AG04449 (cell line): ENCODE results near the gene SLC27A4.
A peak's percentile ranks its signal among the peaks of the same experiment; 100 is the strongest.

Source experiments
- CTCF ChIA-PET: fragments of 350-600 bp; formaldehyde crosslinking; extraction: SDS; loops from one replicate; lab custom pipeline; 2021; ENCODE audit warnings: antibody characterized with exemption; lab: Yijun Ruan, JAX
- POLR2A ChIA-PET: fragments of 400-600, 350-600 bp; formaldehyde crosslinking; extraction: SDS; loops from one replicate; lab custom pipeline; 2020; ENCODE audit warnings: antibody characterized with exemption, inconsistent platforms; lab: Yijun Ruan, JAX
- DNase-seq: peaks from one replicate; pipeline ENCODE4 v3.0.0-alpha.2; 2010; ENCODE audit warnings: low read depth, low spot score
- H3K4me3 ChIP-seq: 2 replicates; pipeline ENCODE4 v1.5.1; 2011; ENCODE audit warnings: low read depth, mild to moderate bottlenecking, control low read depth, low read length
- TF ChIP-seq, protein P1 (sequence below): IDR thresholded peaks from one replicate; pipeline ENCODE4 v1.5.1; 2011; ENCODE audit warnings: mild to moderate bottlenecking, moderate library complexity, low read length, control low read depth, inconsistent platforms; ENCODE audit not compliant: insufficient read depth; ENCODE audit errors: missing control alignments

SLC27A4 gene

GRCh38 chr9:128361986-128362646, 21.8 kb downstream of the SLC27A4 start:
- DNase-seq = peak; percentile 36
- POLR2A ChIA-PET = interaction anchor here (0.7 to 3.3 kb wide), 5 partner anchors 9 to 168 kb away, joined by 3 to 23 read pairs (median 5); partner anchors contain the start of genes CERCAM, GOLGA2, SWI5 and URM1
- CTCF ChIA-PET = interaction anchor here (0.7 to 6.6 kb wide), 52 partner anchors 8 to 340 kb away, joined by 3 to 80 read pairs (median 4); partner anchors contain the start of genes CERCAM, PKN3 and URM1
- TF ChIP-seq, protein P1, sequence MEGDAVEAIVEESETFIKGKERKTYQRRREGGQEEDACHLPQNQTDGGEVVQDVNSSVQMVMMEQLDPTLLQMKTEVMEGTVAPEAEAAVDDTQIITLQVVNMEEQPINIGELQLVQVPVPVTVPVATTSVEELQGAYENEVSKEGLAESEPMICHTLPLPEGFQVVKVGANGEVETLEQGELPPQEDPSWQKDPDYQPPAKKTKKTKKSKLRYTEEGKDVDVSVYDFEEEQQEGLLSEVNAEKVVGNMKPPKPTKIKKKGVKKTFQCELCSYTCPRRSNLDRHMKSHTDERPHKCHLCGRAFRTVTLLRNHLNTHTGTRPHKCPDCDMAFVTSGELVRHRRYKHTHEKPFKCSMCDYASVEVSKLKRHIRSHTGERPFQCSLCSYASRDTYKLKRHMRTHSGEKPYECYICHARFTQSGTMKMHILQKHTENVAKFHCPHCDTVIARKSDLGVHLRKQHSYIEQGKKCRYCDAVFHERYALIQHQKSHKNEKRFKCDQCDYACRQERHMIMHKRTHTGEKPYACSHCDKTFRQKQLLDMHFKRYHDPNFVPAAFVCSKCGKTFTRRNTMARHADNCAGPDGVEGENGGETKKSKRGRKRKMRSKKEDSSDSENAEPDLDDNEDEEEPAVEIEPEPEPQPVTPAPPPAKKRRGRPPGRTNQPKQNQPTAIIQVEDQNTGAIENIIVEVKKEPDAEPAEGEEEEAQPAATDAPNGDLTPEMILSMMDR = peak; percentile 90
- peak overlapping the region; percentile 58 for H3K4me3 ChIP-seq

GRCh38 chr9:128362774-128363173, 22.4 kb downstream of the SLC27A4 start:
- no peak for DNase-seq
- ChIA-PET POLR2A (interaction anchor here (0.7 to 3.3 kb wide), 3 partner anchors 8 to 167 kb away, joined by 3 to 23 read pairs (median 15); partner anchors contain the start of genes CERCAM and URM1), CTCF (interaction anchor here (0.7 to 6.6 kb wide), 47 partner anchors 8 to 339 kb away, joined by 3 to 80 read pairs (median 5); partner anchors contain the start of genes CERCAM, PKN3 and URM1)
- H3K4me3 ChIP-seq = no peak overlapping the region
- TF ChIP-seq, protein P1 = no peak

GRCh38 chr9:128365525-128365924, 25.2 kb downstream of the SLC27A4 start:
- ChIA-PET CTCF (interaction anchor here (1.2 to 6.6 kb wide), 6 partner anchors 18 to 188 kb away, joined by 3 to 80 read pairs (median 28); partner anchors contain the start of gene CERCAM), POLR2A (interaction anchor here (0.8 to 1.5 kb wide), 2 partner anchors 22 to 187 kb away, joined by 3 to 6 read pairs; partner anchors contain the start of gene SPTAN1)
- TF ChIP-seq, protein P1 = no peak
- no peak overlapping the region for H3K4me3 ChIP-seq
- no peak for DNase-seq

- ChIA-PET POLR2A (no interaction called here), CTCF (interaction anchor here (0.7 to 1.6 kb wide), 5 partner anchors 14 to 51 kb away, joined by 3 to 8 read pairs (median 3); partner anchors contain the start of gene CERCAM)
- TF ChIP-seq, protein P1 = no peak
- DNase-seq = no peak
- no peak overlapping the region for H3K4me3 ChIP-seq
Observed at GRCh38 chr9:128369024-128369706, 28.8 kb downstream of the SLC27A4 start.

- ChIA-PET POLR2A (interaction anchor here (0.9 to 2.8 kb wide), 4 partner anchors 8 to 47 kb away, joined by 3 to 23 read pairs (median 4); no protein-coding TSS in a partner anchor), CTCF (interaction anchor here (0.8 to 2.9 kb wide), 8 partner anchors 9 to 75 kb away, joined by 3 to 32 read pairs (median 4); partner anchors contain the start of gene CERCAM)
- TF ChIP-seq, protein P1 = no peak
- H3K4me3 ChIP-seq = peak overlapping the region; percentile 98
- no peak for DNase-seq
Observed at GRCh38 chr9:128370367-128370751, 30.0 kb downstream of the SLC27A4 start.
